CD8-positive, alpha-beta memory T cell (primary cell): ENCODE data around the gene GALNT3. TPM values are rescaled to one million over a fixed set of nuclear protein-coding genes. Genes with fewer than 3 reads are reported as not detected.

Source experiments
- CTCF ChIA-PET: fragments of 350-600 bp; sonication (Branson Sonifier 250); formaldehyde crosslinking; loops from one replicate; lab custom pipeline; 2021; ENCODE audit warnings: antibody characterized with exemption; lab: Charles Lee
- POLR2A ChIA-PET: fragments of 350-600 bp; sonication (Branson Sonifier 250); formaldehyde crosslinking; loops from one replicate; lab custom pipeline; 2021; ENCODE audit warnings: antibody characterized with exemption; lab: Charles Lee
- DNase-seq, 5 donors: peaks; one replicate each; pipeline versions ENCODE4 v3.0.0 to v3.0.0-alpha.2; 2020 to 2022; ENCODE audit warnings: mixed read lengths in 1 of 5
- H3K27ac ChIP-seq: one replicate; pipeline ENCODE4 v1.7.0; 2013; ENCODE audit warnings: low read depth, mild to moderate bottlenecking, low read length, moderate library complexity
- H3K27me3 ChIP-seq: 2 replicates; pipeline ENCODE4 v1.7.0; 2013; ENCODE audit warnings: low read length, mild to moderate bottlenecking; ENCODE audit not compliant: insufficient read depth, poor library complexity, severe bottlenecking
- H3K36me3 ChIP-seq: 2 replicates; pipeline ENCODE4 v1.7.0; 2013; ENCODE audit warnings: mild to moderate bottlenecking, low read length, moderate library complexity; ENCODE audit not compliant: insufficient read depth
- H3K4me1 ChIP-seq: 2 replicates; pipeline ENCODE4 v1.7.0; 2013; ENCODE audit warnings: mild to moderate bottlenecking, low read length, moderate library complexity; ENCODE audit not compliant: insufficient read depth
- H3K4me3 ChIP-seq: 2 replicates; pipeline ENCODE4 v1.7.0; 2013; ENCODE audit warnings: mild to moderate bottlenecking, low read length
- H3K9me3 ChIP-seq: 2 replicates; pipeline ENCODE4 v1.7.0; 2013; ENCODE audit warnings: mild to moderate bottlenecking, low read length
- H3K27ac Mint-ChIP-seq, 8 donors: one replicate each; pipeline ENCODE4 v1.8.0; 2020 to 2021; ENCODE audit warnings: mixed read lengths in 8 of 8, mild to moderate bottlenecking in 6 of 8, inconsistent platforms in 3 of 8, moderate library complexity in 3 of 8
- H3K27me3 Mint-ChIP-seq, 2 donors: one replicate each; pipeline ENCODE4 v1.8.0; 2020 to 2021; ENCODE audit warnings: mixed read lengths in 2 of 2, mild to moderate bottlenecking in 1 of 2, moderate library complexity in 1 of 2
- H3K36me3 Mint-ChIP-seq, 3 donors: one replicate each; pipeline ENCODE4 v1.8.0; 2020 to 2021; ENCODE audit warnings: mixed read lengths in 3 of 3, inconsistent platforms in 1 of 3, mild to moderate bottlenecking in 1 of 3
- H3K4me1 Mint-ChIP-seq, 3 donors: one replicate each; pipeline ENCODE4 v1.8.0; 2020 to 2021; ENCODE audit warnings: mixed read lengths in 3 of 3, inconsistent platforms in 1 of 3, mild to moderate bottlenecking in 1 of 3
- H3K4me3 Mint-ChIP-seq, 7 donors: one replicate each; pipeline ENCODE4 v1.8.0; 2020 to 2021; ENCODE audit warnings: mixed read lengths in 7 of 7, mild to moderate bottlenecking in 6 of 7, moderate library complexity in 4 of 7, inconsistent platforms in 2 of 7
- H3K9me3 Mint-ChIP-seq, 5 donors: one replicate each; pipeline ENCODE4 v1.8.0; 2020 to 2022; ENCODE audit warnings: mixed read lengths in 5 of 5, mild to moderate bottlenecking in 3 of 5, moderate library complexity in 2 of 5, inconsistent platforms in 1 of 5
- polyA plus RNA-seq: library from polyadenylated mRNA; unstranded; fragments of 300-500 nt; fragmentation: Illumina TruSeq; gene quantifications from one replicate; pipeline ENCODE4 v1.2.3, GENCODE V29; 2021
- total RNA-seq, 2 experiments: library from RNA; stranded (reverse); gene quantifications; one replicate each; pipeline ENCODE4 v1.2.3, GENCODE V29; 2021

GALNT3 gene
- total RNA-seq (1 to 10 TPM; 3.0 to 3.2 TPM), polyA plus RNA-seq (2.2 TPM)

- DNase-seq: peak in 4 of 5 donors; percentile 2 to 66 (median 36)
- H3K36me3 ChIP-seq: no peaks in the 10 kb centered on the region
- POLR2A ChIA-PET: interaction anchor here (1.0 kb wide), 1 partner anchor 159 kb away, joined by 5 read pairs; the partner anchor contains the start of gene TTC21B
These were observed at the start of gene GALNT3 for GRCh38 chr2:165793779-165794535. GALNT3 (minus strand) TSS chr2:165794247; CDS start chr2:165770700, 23,547 bp downstream.

GRCh38 chr2:165843351-165843750, 49.3 kb upstream of the GALNT3 start:
- ChIA-PET CTCF (no interaction called here), POLR2A (no interaction called here)
- no peaks in the 10 kb centered on the region for H3K4me1 ChIP-seq
- no peak overlapping the region for H3K27ac Mint-ChIP-seq
- no peaks in the 10 kb centered on the region for H3K4me1 Mint-ChIP-seq
- H3K36me3 Mint-ChIP-seq: peaks cover 0 to 4% (median 3%) of the 10 kb centered on the region in 3 donors
- peaks cover 0 to 4% of the 10 kb centered on the region in 2 donors for H3K27me3 Mint-ChIP-seq
- no peak for DNase-seq
- H3K36me3 ChIP-seq: no peaks in the 10 kb centered on the region
- H3K4me3 Mint-ChIP-seq: no peak overlapping the region
- H3K27me3 ChIP-seq: no peaks in the 10 kb centered on the region
- no peak overlapping the region for H3K4me3 ChIP-seq
- H3K9me3 Mint-ChIP-seq: no peaks in the 10 kb centered on the region
- H3K9me3 ChIP-seq: no peaks in the 10 kb centered on the region
- no peak overlapping the region for H3K27ac ChIP-seq

More at GRCh38 chr2:165793779-165794535, at the start of gene GALNT3:
- H3K27me3 Mint-ChIP-seq: peaks cover 3% of the 10 kb centered on the region in 2 donors
- no peaks in the 10 kb centered on the region for H3K9me3 Mint-ChIP-seq
- Histone ChIP-seq H3K4me1 (peaks cover 4% of the 10 kb centered on the region), H3K27ac (peak within 1 kb of the TSS; percentile 38), H3K9me3 (no peaks in the 10 kb centered on the region), H3K4me3 (peak within 1 kb of the TSS; percentile 81), H3K27me3 (no peaks in the 10 kb centered on the region)
- peaks cover 26 to 43% (median 27%) of the 10 kb centered on the region in 3 donors for H3K4me1 Mint-ChIP-seq
- H3K4me3 Mint-ChIP-seq: peak within 1 kb of the TSS; percentile 95 to 99 (median 96)
- CTCF ChIA-PET: interaction anchor here (1.1 to 1.4 kb wide), 2 partner anchors 80 to 159 kb away, joined by 3 read pairs; no protein-coding TSS in a partner anchor
- H3K27ac Mint-ChIP-seq: peak within 1 kb of the TSS; percentile 90 to 99 (median 96)
- peaks cover 0 to 6% (median 2%) of the 10 kb centered on the region in 3 donors for H3K36me3 Mint-ChIP-seq

DNA sequence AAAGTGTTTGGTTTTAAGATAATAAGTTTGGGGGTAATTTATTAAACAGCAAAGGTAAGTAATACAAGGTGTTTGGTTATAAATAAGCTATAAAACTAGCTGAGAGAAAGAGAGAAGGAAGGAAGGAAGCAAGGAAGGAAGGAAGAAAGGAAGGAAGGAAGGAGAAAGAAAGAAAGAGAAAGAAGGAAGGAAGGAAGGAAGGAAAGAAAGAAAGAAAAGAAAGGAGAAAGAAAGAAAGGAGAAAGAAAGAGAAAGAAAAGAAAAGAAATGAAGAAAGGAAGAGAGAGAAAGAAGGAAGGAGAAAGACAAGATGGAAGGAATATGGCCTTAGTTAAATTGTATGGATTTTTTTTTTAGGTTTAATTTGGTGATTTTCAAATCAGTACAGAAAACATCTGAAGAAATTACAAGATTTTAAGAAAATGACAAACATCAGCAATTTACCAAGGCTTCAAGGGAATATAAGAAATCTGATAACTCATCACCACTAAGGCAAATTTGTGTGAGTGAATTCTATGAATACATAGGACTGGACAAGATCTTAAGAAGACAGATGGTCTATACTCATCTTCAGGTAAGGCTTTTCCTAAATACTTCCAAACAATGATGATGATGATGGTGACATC, 46.4 kb upstream of the GALNT3 start:
- CTCF ChIA-PET: no interaction called here
- H3K4me3 ChIP-seq: no peak overlapping the region
- H3K27ac ChIP-seq: no peak overlapping the region
- H3K9me3 Mint-ChIP-seq: no peaks in the 10 kb centered on the region
- peaks cover 0 to 3% (median 3%) of the 10 kb centered on the region in 3 donors for H3K36me3 Mint-ChIP-seq
- H3K4me1 Mint-ChIP-seq: no peaks in the 10 kb centered on the region
- H3K36me3 ChIP-seq: no peaks in the 10 kb centered on the region
- no peaks in the 10 kb centered on the region for H3K27me3 ChIP-seq
- H3K4me1 ChIP-seq: no peaks in the 10 kb centered on the region
- H3K27me3 Mint-ChIP-seq: peaks cover 3 to 4% of the 10 kb centered on the region in 2 donors
- no peak overlapping the region for H3K27ac Mint-ChIP-seq
- no peaks in the 10 kb centered on the region for H3K9me3 ChIP-seq
- POLR2A ChIA-PET: no interaction called here
- DNase-seq: no peak
- no peak overlapping the region for H3K4me3 Mint-ChIP-seq

DNA sequence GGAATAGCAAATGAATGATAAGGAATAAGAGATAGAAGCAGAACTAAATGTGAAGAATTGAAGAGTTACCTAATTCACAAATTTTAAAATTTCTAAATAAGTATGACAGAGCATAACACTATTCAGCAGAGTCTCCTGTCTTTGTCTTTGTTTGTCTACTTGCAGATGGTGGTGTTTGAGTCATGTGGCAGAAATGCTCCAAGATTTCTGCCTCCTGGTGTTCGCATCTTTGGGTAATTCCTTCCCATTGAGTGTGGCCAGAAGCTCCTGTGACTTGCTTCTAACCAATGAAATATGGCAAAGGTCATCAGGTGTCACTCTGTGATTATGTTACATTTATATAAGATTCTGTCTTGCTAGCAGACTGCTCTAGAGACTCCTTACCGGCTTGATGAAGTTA, 45.6 kb upstream of the GALNT3 start:
- CTCF ChIA-PET: interaction anchor here (1.2 kb wide), 1 partner anchor 13 kb away, joined by 3 read pairs; no protein-coding TSS in a partner anchor
- no peaks in the 10 kb centered on the region for H3K4me1 ChIP-seq
- Mint-ChIP-seq H3K4me3 (no peak overlapping the region), H3K36me3 (peaks cover 0 to 3% (median 3%) of the 10 kb centered on the region in 3 donors), H3K9me3 (no peaks in the 10 kb centered on the region), H3K4me1 (no peaks in the 10 kb centered on the region), H3K27me3 (peaks cover 3 to 4% of the 10 kb centered on the region in 2 donors), H3K27ac (no peak overlapping the region)
- no peak for DNase-seq
- no peak overlapping the region for H3K27ac ChIP-seq
- H3K4me3 ChIP-seq: no peak overlapping the region
- H3K36me3 ChIP-seq: no peaks in the 10 kb centered on the region
- no peaks in the 10 kb centered on the region for H3K9me3 ChIP-seq
- POLR2A ChIA-PET: no interaction called here
- H3K27me3 ChIP-seq: no peaks in the 10 kb centered on the region

GRCh38 chr2:165837122-165837521, 43.1 kb upstream of the GALNT3 start:
- peaks cover 4 to 5% of the 10 kb centered on the region in 2 donors for H3K27me3 Mint-ChIP-seq
- H3K4me3 ChIP-seq: no peak overlapping the region
- H3K36me3 ChIP-seq: no peaks in the 10 kb centered on the region
- ChIA-PET CTCF (no interaction called here), POLR2A (no interaction called here)
- H3K27ac ChIP-seq: no peak overlapping the region
- H3K4me1 Mint-ChIP-seq: no peaks in the 10 kb centered on the region
- H3K4me3 Mint-ChIP-seq: no peak overlapping the region
- H3K36me3 Mint-ChIP-seq: peaks cover 0 to 10% (median 3%) of the 10 kb centered on the region in 3 donors
- no peak for DNase-seq
- H3K9me3 ChIP-seq: no peaks in the 10 kb centered on the region
- H3K9me3 Mint-ChIP-seq: peaks cover 0 to 2% (median 0%) of the 10 kb centered on the region in 5 donors
- no peaks in the 10 kb centered on the region for H3K4me1 ChIP-seq
- H3K27me3 ChIP-seq: no peaks in the 10 kb centered on the region
- peak overlapping the region in 1 of 8 donors; percentile 53 for H3K27ac Mint-ChIP-seq

GRCh38 chr2:165835363-165835762, 41.3 kb upstream of the GALNT3 start:
- ChIA-PET CTCF (no interaction called here), POLR2A (no interaction called here)
- H3K9me3 Mint-ChIP-seq: peaks cover 0 to 2% (median 0%) of the 10 kb centered on the region in 5 donors
- peaks cover 4 to 12% of the 10 kb centered on the region in 2 donors for H3K27me3 Mint-ChIP-seq
- no peaks in the 10 kb centered on the region for H3K4me1 ChIP-seq
- H3K4me1 Mint-ChIP-seq: no peaks in the 10 kb centered on the region
- H3K36me3 ChIP-seq: no peaks in the 10 kb centered on the region
- no peak overlapping the region for H3K4me3 Mint-ChIP-seq
- no peaks in the 10 kb centered on the region for H3K27me3 ChIP-seq
- H3K9me3 ChIP-seq: no peaks in the 10 kb centered on the region
- peaks cover 0 to 10% (median 3%) of the 10 kb centered on the region in 3 donors for H3K36me3 Mint-ChIP-seq
- H3K27ac ChIP-seq: no peak overlapping the region
- no peak for DNase-seq
- H3K4me3 ChIP-seq: no peak overlapping the region
- no peak overlapping the region for H3K27ac Mint-ChIP-seq

GRCh38 chr2:165833156-165833555, 39.1 kb upstream of the GALNT3 start:
- H3K4me3 ChIP-seq: no peak overlapping the region
- H3K4me1 Mint-ChIP-seq: no peaks in the 10 kb centered on the region
- H3K36me3 ChIP-seq: no peaks in the 10 kb centered on the region
- no peak overlapping the region for H3K27ac ChIP-seq
- no peak overlapping the region for H3K27ac Mint-ChIP-seq
- no peak for DNase-seq
- H3K4me3 Mint-ChIP-seq: no peak overlapping the region
- H3K36me3 Mint-ChIP-seq: peaks cover 0 to 6% (median 0%) of the 10 kb centered on the region in 3 donors
- CTCF ChIA-PET: no interaction called here
- POLR2A ChIA-PET: no interaction called here
- H3K27me3 Mint-ChIP-seq: peaks cover 0 to 12% of the 10 kb centered on the region in 2 donors
- no peaks in the 10 kb centered on the region for H3K4me1 ChIP-seq
- no peaks in the 10 kb centered on the region for H3K9me3 ChIP-seq
- H3K27me3 ChIP-seq: no peaks in the 10 kb centered on the region
- H3K9me3 Mint-ChIP-seq: peaks cover 0 to 2% (median 0%) of the 10 kb centered on the region in 5 donors

- POLR2A ChIA-PET: no interaction called here
- DNase-seq: no peak
- Histone ChIP-seq H3K9me3 (no peaks in the 10 kb centered on the region), H3K27me3 (no peaks in the 10 kb centered on the region), H3K36me3 (no peaks in the 10 kb centered on the region), H3K4me1 (no peaks in the 10 kb centered on the region), H3K27ac (no peak overlapping the region), H3K4me3 (no peak overlapping the region)
- H3K9me3 Mint-ChIP-seq: peaks cover 0 to 2% (median 0%) of the 10 kb centered on the region in 5 donors
- H3K36me3 Mint-ChIP-seq: peaks cover 0 to 6% (median 0%) of the 10 kb centered on the region in 3 donors
- peaks cover 4 to 16% of the 10 kb centered on the region in 2 donors for H3K27me3 Mint-ChIP-seq
- no peak overlapping the region for H3K27ac Mint-ChIP-seq
- no peak overlapping the region for H3K4me3 Mint-ChIP-seq
- no peaks in the 10 kb centered on the region for H3K4me1 Mint-ChIP-seq
- CTCF ChIA-PET: no interaction called here
These were observed 33.9 kb upstream of the GALNT3 start for GRCh38 chr2:165827921-165828276.
